TTC549 (cell line): ENCODE data around the gene UBE2D3.
"Not testable (repeated sequence)": the region's sequence is repeated elsewhere in the genome, so short reads cannot be mapped to it uniquely, and the experiment has no call there.

Experiments
- FAIRE-seq: peaks from 2 replicates; lab custom pipeline; 2012; peaks lifted over from hg19 to GRCh38; lab: Jason Lieb, UNC

Gene UBE2D3

GRCh38 chr4:102829803-102830202 lies 2.5 kb upstream of the UBE2D3 start:
- no peak for FAIRE-seq

- no peak for FAIRE-seq
Measured at GRCh38 chr4:102828497-102828808, 1.1 kb upstream of the UBE2D3 start.

- peak; percentile 95 for FAIRE-seq
Measured at GRCh38 chr4:102827674-102828496, 534 bp upstream of the UBE2D3 start.

- FAIRE-seq, result no peak
Measured at GRCh38 chr4:102826105-102826889, 1.1 kb downstream of the UBE2D3 start.

GRCh38 chr4:102825261-102826091 lies 1.9 kb downstream of the UBE2D3 start:
- no peak for FAIRE-seq

GRCh38 chr4:102824398-102824797 lies 3.0 kb downstream of the UBE2D3 start:
- no peak for FAIRE-seq

- FAIRE-seq, result no peak
Measured at GRCh38 chr4:102823897-102824296, 3.5 kb downstream of the UBE2D3 start.

GRCh38 chr4:102823464-102823863 lies 3.9 kb downstream of the UBE2D3 start:
- FAIRE-seq, result no peak

GRCh38 chr4:102819588-102820365 lies 7.6 kb downstream of the UBE2D3 start:
- no peak for FAIRE-seq

- FAIRE-seq, result not testable (repeated sequence)
Measured at GRCh38 chr4:102819100-102819499, 8.3 kb downstream of the UBE2D3 start.

GRCh38 chr4:102817613-102818268 lies 9.6 kb downstream of the UBE2D3 start:
- no peak for FAIRE-seq

- no peak for FAIRE-seq
Measured at GRCh38 chr4:102817021-102817605, 10.2 kb downstream of the UBE2D3 start.

- no peak for FAIRE-seq
Measured at GRCh38 chr4:102815981-102816380, 11.4 kb downstream of the UBE2D3 start.

- no peak for FAIRE-seq
Measured at GRCh38 chr4:102809691-102810090, 17.7 kb downstream of the UBE2D3 start.

- no peak for FAIRE-seq
Measured at GRCh38 chr4:102809190-102809589, 18.2 kb downstream of the UBE2D3 start.

GRCh38 chr4:102808009-102808408 lies 19.3 kb downstream of the UBE2D3 start:
- FAIRE-seq, result no peak

GRCh38 chr4:102807345-102807744 lies 20.0 kb downstream of the UBE2D3 start:
- no peak for FAIRE-seq

- no peak for FAIRE-seq
Measured at GRCh38 chr4:102799816-102800215, 27.5 kb downstream of the UBE2D3 start.

- no peak for FAIRE-seq
Measured at GRCh38 chr4:102794999-102795398, 32.4 kb downstream of the UBE2D3 start.

GRCh38 chr4:102792361-102792936 lies 34.9 kb downstream of the UBE2D3 start:
- no peak for FAIRE-seq
